Activated naive CD4-positive, alpha-beta T cell treated with anti-CD3 and anti-CD28 coated beads, Interleukin-2, amount 50 U/mL, for 16 hours (primary cell): ENCODE measurements around the gene STMN3.
A peak's percentile ranks its signal among the peaks of the same experiment; 100 is the strongest.
"Not testable (repeated sequence)": the region's sequence is repeated elsewhere in the genome, so short reads cannot be mapped to it uniquely, and the experiment has no call there.

Source experiments
- DNase-seq: peaks from one replicate; pipeline ENCODE4 v3.0.0-alpha.2; 2020

The STMN3 gene

DNA sequence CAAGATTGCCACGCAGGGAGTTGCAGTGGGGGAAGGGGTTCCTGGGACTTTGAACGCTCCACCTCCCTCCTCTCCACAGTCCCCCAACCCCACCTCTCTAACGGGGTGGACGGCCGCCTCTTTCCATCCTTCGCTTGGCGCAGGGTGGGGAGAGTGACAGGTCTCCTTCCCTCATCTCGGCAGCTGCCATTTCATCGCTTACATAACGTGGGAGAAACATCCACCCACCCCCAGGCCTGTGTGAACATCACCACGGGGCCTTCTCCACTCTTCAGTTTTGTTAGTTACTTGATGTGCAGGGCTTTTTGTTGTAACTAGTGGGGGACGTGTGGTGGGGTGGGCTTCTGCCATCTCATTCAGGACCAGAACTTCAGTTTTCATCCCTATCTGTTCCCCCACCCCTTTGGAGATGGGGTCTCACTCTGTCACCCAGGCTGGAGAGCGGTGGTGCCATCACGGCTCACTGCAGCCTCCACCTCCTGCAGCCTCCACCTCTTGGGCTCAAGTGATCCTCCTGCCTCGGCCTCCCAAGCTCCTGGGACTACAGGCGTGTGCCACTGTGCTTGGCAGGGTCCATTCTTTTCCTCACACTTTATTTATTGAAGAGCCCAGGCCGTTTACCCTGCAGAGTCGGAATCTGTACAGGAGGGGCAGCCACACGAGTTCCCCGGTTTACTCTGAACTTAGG, 22.6 kb upstream of the STMN3 start:
- DNase-seq = no peak

DNA sequence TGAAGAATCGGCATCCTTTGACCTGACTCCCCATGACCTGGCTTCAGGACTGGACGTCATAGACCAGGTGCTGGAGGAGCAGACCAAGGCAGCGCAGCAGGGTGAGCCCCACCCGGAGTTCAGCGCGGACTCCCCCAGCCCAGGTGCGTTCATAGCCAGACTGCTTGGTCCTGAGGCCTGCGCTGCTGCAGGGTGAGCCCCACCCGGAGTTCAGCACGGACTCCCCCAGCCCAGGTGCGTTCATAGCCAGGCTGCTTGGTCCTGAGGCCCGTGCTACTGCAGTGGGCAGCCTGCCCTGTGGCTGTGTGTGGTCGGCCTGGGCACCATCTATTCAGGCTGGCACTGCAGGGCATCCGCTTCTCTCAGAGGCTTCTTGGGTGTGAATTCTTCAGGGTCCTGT, 20.7 kb upstream of the STMN3 start:
- DNase-seq = no peak

DNA sequence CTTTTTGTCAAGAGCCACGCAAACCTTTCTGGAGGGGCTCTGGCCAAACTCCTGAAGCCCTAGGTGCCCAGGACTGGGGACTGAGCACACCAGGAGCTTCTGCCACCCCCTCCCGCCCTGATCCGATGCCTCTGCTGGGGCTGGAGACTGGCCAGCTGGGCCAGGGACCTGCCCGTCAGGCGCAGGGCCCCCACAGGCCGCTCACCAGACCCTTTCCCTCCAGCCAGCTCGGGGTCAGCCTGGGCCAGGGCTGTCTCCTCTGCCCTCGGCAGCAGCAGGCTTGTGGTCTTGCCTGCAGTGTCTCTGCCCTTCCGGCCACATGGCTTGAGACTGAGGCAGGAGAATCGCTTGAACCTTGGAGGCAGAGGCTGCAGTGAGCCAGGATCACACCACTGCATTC, 19.4 kb upstream of the STMN3 start:
- no peak for DNase-seq

- DNase-seq = not testable (repeated sequence)
Measured at GRCh38 chr20:63671695-63672094, 18.5 kb upstream of the STMN3 start.

GRCh38 chr20:63668351-63668750, 15.1 kb upstream of the STMN3 start:
- no peak for DNase-seq

GRCh38 chr20:63667858-63668257, 14.6 kb upstream of the STMN3 start:
- DNase-seq = no peak

GRCh38 chr20:63665708-63666107, 12.5 kb upstream of the STMN3 start:
- DNase-seq = no peak

DNA sequence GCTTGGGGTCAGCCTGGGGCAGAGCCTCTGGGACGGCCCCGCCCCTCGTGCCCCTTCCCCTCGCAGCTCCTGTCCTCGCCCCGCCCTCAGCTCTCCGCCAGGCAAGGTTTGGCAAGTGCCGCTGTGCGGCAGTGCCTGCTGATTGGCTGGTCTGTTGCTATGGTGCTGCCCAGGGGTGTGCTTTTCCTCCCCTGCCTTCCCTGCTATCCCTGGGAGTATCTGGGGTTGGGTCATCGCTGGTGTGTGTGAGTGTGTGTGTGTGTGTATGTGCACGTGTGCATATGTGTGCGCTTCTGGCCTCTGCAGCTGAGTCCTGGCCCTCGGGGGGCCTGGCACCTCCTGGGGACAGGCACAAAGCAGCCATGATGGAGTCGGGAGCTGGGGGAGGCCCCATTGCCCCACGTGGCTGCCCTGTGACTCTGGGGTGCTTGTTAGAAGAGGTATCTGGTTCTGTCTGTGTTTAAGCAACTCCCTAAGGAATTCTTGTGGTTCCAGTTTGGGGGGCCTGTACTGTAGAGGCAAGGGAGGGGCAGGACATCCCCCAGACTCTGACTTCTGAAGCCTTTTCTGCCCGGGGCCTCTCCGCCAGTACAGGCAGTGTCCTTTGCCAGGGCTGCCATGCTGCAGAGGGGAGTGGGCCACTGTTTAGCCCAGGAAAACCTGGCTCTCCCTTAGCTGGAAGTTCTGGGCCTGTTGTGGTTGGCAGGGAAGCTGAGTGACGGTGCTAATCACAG, 11.8 kb upstream of the STMN3 start:
- no peak for DNase-seq

DNA sequence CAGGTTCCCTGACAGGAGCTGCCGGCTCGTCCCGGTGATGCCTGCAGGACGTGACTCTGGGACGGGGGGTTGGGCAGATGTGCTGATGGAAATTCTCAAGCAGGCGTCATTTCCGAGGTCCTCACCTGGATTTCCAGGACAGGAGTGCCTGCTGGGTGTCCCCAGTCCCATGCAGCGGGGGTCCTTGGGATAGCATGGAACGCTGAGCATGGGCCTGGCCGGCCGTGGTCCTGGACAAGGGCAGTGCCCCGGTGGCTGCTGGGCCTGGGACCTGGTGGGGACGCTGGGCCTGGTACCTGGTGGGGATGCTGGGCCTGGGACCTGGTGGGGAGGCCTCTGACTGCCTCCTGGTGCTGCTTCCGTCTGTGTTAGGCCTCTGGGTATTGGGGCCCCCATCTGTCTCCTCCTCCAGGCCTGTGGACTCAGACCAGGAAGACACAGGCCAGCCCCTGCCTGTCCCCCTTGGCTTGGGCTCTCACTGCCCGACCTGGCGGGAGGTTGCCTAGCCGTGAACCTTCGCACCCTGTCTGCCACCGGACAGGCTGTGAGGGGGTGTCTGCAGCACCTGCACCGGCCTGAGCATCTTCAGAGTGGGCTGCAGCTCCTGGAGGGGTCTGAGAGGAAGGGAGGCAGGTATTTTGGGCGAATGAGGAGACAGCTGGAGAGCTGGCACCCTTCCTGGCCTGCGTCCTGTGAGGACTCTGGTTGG, 11.1 kb upstream of the STMN3 start:
- no peak for DNase-seq

- no peak for DNase-seq
Measured at GRCh38 chr20:63663332-63664066, 10.3 kb upstream of the STMN3 start.

DNA sequence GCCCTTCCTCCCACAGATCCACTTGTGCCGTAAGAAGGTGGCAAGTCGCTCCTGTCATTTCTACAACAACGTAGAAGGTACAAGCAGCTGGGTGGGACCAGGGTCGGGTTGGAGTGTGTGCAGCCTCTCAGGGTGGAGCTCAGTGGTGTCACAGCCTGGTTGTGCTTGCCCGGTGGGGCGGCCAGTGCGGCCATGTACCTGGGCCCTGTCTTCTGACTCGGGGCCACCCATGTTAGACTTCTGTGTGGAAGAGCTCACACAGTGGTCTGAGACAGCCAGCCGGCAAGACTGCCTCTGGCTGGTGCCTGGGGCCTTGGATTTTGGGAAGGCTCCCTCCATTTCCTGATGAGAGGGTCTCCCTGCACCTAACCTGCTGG, 9.6 kb upstream of the STMN3 start:
- no peak for DNase-seq

- no peak for DNase-seq
Measured at GRCh38 chr20:63661959-63662812, 9.0 kb upstream of the STMN3 start.

GRCh38 chr20:63661108-63661507, 7.9 kb upstream of the STMN3 start:
- DNase-seq = no peak

DNA sequence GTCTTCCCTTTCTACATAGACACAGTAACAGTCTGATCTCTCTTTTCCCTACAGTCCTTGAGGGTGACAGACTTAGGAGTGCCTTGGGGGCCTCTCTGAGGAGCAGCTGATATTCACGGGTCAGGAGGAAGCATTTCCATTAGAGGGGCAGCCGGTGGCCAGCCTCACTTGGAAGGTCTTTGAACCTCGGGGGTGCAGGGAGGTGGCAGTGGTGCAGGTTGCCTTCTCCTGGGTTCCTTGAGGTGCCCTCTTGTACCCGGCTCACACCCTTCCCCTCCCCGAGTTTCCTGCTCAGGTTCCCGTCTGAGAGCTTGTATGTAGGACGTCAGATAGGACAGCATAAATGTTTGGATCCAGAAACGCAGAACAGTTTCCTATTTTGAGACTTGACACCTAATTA, 7.4 kb upstream of the STMN3 start:
- no peak for DNase-seq

GRCh38 chr20:63660174-63660573, 7.0 kb upstream of the STMN3 start:
- not testable (repeated sequence) for DNase-seq

- no peak for DNase-seq
Measured at GRCh38 chr20:63659370-63659769, 6.1 kb upstream of the STMN3 start.

- DNase-seq = no peak
Measured at GRCh38 chr20:63658749-63659187, 5.5 kb upstream of the STMN3 start.

DNA sequence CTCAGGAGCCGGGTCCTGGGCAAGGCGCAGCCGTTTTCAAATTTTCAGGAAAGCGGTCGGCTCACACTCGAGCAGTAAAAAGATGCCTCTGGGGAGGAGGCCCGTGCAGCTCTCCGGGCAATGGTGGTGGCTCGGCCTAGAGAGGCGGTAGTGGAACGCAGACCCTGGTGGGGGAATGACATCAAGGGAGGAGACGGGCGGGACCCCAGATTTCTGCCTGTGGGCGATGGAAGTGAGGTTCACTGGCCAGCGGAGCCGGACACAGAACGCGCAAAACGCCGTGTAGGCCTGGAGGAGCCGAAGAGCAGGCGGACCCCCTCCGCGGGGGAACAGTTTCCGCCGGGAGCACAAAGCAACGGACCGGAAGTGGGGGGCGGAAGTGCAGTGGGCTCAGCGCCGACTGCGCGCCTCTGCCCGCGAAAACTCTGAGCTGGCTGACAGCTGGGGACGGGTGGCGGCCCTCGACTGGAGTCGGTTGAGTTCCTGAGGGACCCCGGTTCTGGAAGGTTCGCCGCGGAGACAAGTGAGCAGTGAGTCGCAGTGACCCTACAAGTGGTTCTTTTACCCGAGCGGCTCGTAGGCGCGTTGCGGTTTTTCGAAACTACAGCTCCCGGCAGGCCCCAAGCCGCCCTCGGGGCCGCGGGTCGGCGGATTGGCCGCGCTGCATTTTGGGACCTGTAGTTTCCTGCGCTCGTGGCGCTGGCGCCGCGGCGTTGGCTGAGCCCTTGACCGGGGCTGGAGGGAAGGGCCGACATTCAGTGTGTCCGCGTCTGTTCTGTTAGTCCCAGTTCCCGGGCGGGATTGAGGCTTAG, 4.9 kb upstream of the STMN3 start, which contains the start of gene RTEL1:
RTEL1 (plus strand) TSS at position 376 of the 812 bp plus-strand sequence. CDS start 1,091 bp downstream, outside the sequence.
- DNase-seq = peak; percentile 87

- DNase-seq = no peak
Measured at GRCh38 chr20:63657260-63657936, 4.2 kb upstream of the STMN3 start.

DNA sequence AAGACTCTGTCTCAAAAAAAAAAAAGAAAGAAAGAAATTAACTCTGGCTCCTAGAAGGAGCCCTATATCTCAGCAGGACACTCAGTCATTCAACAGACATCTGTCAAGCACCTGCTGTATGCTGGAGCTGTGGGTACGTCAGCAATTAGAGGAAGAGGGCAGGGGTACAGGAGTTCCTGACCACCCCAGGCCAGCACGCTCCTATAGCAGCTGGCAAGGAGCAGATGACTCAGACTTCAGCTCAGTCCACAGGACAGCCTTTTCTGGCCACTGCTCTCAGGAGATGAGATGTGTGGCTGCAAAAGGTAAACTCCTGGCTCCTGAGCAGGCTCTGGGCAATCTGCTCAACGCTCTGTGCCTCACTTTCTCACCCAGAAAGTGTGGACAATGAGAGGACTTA, 3.2 kb upstream of the STMN3 start:
- DNase-seq = no peak

GRCh38 chr20:63655249-63655648, 2.0 kb upstream of the STMN3 start:
- DNase-seq = no peak
